Fibroblast of villous mesenchyme (primary cell): Measurements from ENCODE around the gene PDXK. TPM values are rescaled to one million over a fixed set of nuclear protein-coding genes. Genes with fewer than 3 reads are reported as not detected.

ENCODE experiments used
- DNase-seq: peaks from one replicate; pipeline ENCODE4 v3.0.0-alpha.2; 2010; ENCODE audit warnings: low read depth
- H3K4me3 ChIP-seq: 2 replicates; pipeline ENCODE4 v1.5.1; 2011; ENCODE audit warnings: low read depth, mild to moderate bottlenecking, low read length
- total RNA-seq: library from RNA; depleted of rRNA; stranded (reverse); fragments of >200 nt; gene quantifications from 2 replicates; pipeline ENCODE4 v1.2.3, GENCODE V29; 2012
- TF ChIP-seq, protein P1 (sequence below): IDR thresholded peaks from 2 replicates; pipeline ENCODE4 v1.5.1; 2012; ENCODE audit warnings: low read depth, mild to moderate bottlenecking, low read length; ENCODE audit not compliant: insufficient read depth

PDXK gene
- total RNA-seq, 1 donor, result 88.1 TPM

DNA sequence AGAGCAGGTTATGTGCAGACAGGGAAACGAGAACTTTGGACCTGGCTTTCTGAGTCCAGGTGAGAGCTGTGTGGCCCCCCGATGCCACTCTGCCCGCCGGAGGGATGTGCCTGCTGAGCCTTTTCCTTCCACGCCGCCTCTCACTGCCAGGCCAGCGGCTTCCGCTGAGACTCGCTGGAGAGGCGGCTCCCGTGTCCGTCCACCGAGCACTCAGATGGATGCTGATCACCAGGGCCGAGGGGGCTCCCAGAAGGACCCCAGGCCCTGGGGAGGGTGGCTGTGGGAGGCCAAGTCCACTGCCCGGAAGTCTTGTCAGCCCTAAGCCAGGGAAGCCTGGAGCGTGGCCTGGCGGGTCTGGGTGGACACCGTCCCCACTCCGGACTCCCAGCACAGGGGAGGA is 40.7 kb downstream of the PDXK start:
- no peak for DNase-seq
- TF ChIP-seq, protein P1, sequence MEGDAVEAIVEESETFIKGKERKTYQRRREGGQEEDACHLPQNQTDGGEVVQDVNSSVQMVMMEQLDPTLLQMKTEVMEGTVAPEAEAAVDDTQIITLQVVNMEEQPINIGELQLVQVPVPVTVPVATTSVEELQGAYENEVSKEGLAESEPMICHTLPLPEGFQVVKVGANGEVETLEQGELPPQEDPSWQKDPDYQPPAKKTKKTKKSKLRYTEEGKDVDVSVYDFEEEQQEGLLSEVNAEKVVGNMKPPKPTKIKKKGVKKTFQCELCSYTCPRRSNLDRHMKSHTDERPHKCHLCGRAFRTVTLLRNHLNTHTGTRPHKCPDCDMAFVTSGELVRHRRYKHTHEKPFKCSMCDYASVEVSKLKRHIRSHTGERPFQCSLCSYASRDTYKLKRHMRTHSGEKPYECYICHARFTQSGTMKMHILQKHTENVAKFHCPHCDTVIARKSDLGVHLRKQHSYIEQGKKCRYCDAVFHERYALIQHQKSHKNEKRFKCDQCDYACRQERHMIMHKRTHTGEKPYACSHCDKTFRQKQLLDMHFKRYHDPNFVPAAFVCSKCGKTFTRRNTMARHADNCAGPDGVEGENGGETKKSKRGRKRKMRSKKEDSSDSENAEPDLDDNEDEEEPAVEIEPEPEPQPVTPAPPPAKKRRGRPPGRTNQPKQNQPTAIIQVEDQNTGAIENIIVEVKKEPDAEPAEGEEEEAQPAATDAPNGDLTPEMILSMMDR, result no peak
- no peak overlapping the region for H3K4me3 ChIP-seq

GRCh38 chr21:43760391-43760958 is 41.5 kb downstream of the PDXK start:
- TF ChIP-seq, protein P1, result no peak
- no peak for DNase-seq
- H3K4me3 ChIP-seq, result no peak overlapping the region

- TF ChIP-seq, protein P1, result no peak
- H3K4me3 ChIP-seq, result no peak overlapping the region
- DNase-seq, result no peak
These were observed 43.0 kb downstream of the PDXK start for GRCh38 chr21:43761886-43762285.

DNA sequence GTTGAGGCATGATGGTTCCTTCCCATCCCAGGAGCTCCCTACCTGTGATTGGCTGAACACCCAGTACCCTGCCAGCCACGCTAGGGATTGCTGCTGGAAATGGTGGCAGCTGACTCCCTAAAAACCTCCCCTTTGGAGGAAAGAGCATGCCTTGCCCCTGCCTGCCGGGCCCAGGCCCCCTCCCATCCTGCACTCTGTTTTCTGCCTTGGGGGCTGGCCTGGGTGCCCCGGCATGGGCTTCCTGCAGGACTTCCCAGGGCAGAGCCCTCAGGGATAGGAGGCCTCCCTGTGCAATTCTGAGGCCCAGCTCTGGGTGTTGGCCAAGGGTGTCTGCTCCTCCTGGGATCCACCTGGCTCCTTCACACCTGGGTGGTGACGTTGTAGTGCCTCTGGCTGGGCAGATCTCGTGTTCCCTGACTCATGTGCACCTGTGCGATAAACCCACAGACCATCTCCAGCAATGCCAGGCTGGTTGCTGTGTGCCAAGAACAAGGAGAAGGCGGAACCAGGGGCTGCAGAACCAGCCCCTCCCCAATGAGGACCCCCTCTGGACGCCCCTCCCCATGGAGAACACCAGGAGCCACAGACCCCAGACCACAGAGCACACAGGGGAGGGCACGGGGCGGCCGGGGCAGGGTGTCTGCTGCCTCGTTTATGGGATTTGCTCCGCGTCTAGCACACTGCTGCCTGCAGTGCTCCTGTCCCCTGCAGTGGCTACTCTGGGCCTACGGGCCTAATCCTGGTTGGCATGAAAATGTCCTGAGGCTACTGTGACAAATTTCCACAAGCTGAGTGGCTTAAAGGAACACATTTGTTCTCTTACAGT is 43.6 kb downstream of the PDXK start:
- TF ChIP-seq, protein P1, result no peak
- no peak for DNase-seq
- no peak overlapping the region for H3K4me3 ChIP-seq

DNA sequence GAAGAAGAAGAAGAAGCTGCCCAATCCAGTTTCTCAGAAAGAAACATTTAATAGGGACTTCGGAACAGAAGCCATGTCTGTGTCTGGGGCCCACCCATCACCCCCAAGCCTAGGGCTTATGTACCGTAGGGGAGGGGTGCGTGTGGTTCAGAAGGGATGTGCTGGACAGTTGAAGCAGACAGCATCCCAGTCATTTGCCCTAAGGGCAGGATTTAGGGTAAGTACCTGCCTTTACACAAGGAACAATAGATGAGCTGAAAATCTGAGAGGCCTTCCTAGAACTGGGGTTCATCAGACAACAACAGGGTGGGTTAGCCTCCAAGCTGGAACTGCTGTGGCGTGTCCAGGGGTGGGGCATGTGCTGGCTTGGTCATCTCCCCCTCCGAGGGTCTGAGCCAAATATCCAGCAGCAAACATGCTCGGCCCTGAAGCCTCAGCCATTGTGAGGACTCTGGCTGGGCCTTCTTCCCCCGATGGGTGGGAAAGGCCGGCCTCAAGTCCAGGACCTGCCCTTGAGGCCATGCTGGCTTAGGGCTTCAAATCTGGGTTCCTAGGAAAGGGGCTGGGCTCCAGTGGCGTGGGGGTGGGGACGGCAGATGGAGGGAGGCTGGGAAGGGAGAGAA is 45.1 kb downstream of the PDXK start:
- DNase-seq, result no peak
- TF ChIP-seq, protein P1, result no peak
- no peak overlapping the region for H3K4me3 ChIP-seq

DNA sequence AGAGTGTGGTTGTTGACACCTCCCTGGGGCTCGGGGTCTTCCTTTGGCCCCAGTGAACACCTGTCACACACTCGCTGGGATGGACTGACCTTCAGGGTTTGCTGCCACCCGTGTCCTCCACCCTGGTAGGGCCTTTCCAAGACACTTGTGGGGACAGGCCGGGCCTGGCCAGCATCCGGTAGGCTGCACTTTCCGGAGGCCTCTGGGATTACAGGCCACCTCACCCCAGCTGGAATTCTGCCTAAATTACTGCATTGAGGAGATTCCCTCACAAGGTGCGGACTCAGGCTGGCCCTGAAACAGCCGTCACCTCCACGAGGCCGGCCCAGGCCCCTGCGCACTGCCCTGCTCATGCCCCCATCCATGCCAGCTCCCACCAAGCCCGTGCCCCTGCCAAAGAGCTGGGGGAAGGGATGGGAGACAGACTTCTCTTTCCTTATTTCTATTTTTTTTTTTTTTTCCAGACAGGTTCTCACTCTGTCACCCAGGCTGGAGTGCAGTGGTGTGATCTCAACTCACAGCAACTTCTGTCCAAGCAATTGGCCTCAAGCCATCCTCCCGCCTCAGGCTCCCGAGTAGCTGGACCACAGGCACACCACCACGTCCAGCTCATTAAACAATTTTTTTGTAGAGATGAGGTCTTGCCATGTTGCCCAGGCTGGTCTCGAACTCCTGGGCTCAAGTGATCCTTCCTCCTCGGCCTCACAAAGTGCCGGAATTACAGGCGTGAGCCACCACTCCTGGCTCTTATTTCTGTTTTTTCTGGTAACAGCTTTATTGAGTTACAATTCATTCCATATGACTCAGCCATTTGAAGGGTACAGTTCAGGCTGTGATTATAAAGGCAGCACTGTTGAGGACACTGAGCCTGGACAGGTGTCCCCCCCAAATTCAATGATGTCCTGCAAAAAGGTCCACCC is 45.9 kb downstream of the PDXK start:
- DNase-seq, result no peak
- TF ChIP-seq, protein P1, result no peak
- H3K4me3 ChIP-seq, result no peak overlapping the region
